IgD-negative memory B cell (primary cell): ENCODE data around the gene CCN5. TPM values are rescaled to one million over a fixed set of nuclear protein-coding genes. Genes with fewer than 3 reads are reported as not detected.

Experiments used
- H3K27ac Mint-ChIP-seq, 3 donors: one replicate each; pipeline ENCODE4 v1.8.0; 2020 to 2022; ENCODE audit warnings: mild to moderate bottlenecking in 3 of 3, mixed read lengths in 3 of 3, moderate library complexity in 1 of 3
- H3K27me3 Mint-ChIP-seq: one replicate; pipeline ENCODE4 v1.8.0; 2021; ENCODE audit warnings: mixed read lengths
- H3K36me3 Mint-ChIP-seq: one replicate; pipeline ENCODE4 v1.8.0; 2020; ENCODE audit warnings: mild to moderate bottlenecking, mixed read lengths
- H3K4me1 Mint-ChIP-seq, 3 donors: one replicate each; pipeline ENCODE4 v1.8.0; 2020 to 2022; ENCODE audit warnings: mixed read lengths in 3 of 3, mild to moderate bottlenecking in 1 of 3
- H3K4me3 Mint-ChIP-seq, 4 donors: one replicate each; pipeline ENCODE4 v1.8.0; 2020 to 2022; ENCODE audit warnings: mild to moderate bottlenecking in 4 of 4, mixed read lengths in 4 of 4, moderate library complexity in 3 of 4
- H3K9me3 Mint-ChIP-seq, 3 donors: one replicate each; pipeline ENCODE4 v1.8.0; 2020 to 2021; ENCODE audit warnings: mixed read lengths in 3 of 3, mild to moderate bottlenecking in 1 of 3
- polyA plus RNA-seq: library from polyadenylated mRNA; unstranded; fragments of 300-500 nt; fragmentation: Illumina TruSeq; gene quantifications from one replicate; pipeline ENCODE4 v1.2.3, GENCODE V29; 2021

The CCN5 gene
- polyA plus RNA-seq, 1 donor from 2014 or later: not detected

GRCh38 chr20:44717986-44718385 is 2.8 kb downstream of the CCN5 start:
- H3K4me1 Mint-ChIP-seq: no peaks in the 10 kb centered on the region
- peaks cover 4% of the 10 kb centered on the region for H3K27me3 Mint-ChIP-seq
- no peaks in the 10 kb centered on the region for H3K9me3 Mint-ChIP-seq

GRCh38 chr20:44719841-44720240 is 4.7 kb downstream of the CCN5 start:
- no peaks in the 10 kb centered on the region for H3K9me3 Mint-ChIP-seq
- peaks cover 4% of the 10 kb centered on the region for H3K27me3 Mint-ChIP-seq
- no peak overlapping the region for H3K27ac Mint-ChIP-seq
- no peaks in the 10 kb centered on the region for H3K36me3 Mint-ChIP-seq
- no peak overlapping the region for H3K4me3 Mint-ChIP-seq
- no peaks in the 10 kb centered on the region for H3K4me1 Mint-ChIP-seq

More at GRCh38 chr20:44717986-44718385, 2.8 kb downstream of the CCN5 start:
- no peak overlapping the region for H3K27ac Mint-ChIP-seq
- peaks cover 2% of the 10 kb centered on the region for H3K36me3 Mint-ChIP-seq
- no peak overlapping the region for H3K4me3 Mint-ChIP-seq

GRCh38 chr20:44720621-44720996 is 5.4 kb downstream of the CCN5 start:
- peaks cover 4% of the 10 kb centered on the region for H3K27me3 Mint-ChIP-seq
- H3K27ac Mint-ChIP-seq: no peak overlapping the region
- no peaks in the 10 kb centered on the region for H3K9me3 Mint-ChIP-seq
- H3K4me3 Mint-ChIP-seq: no peak overlapping the region
- no peaks in the 10 kb centered on the region for H3K36me3 Mint-ChIP-seq
- H3K4me1 Mint-ChIP-seq: no peaks in the 10 kb centered on the region

- H3K27ac Mint-ChIP-seq: no peak overlapping the region
- no peaks in the 10 kb centered on the region for H3K4me1 Mint-ChIP-seq
Observed at GRCh38 chr20:44720997-44721784, 6.0 kb downstream of the CCN5 start.

GRCh38 chr20:44721785-44722054 is 6.6 kb downstream of the CCN5 start:
- Mint-ChIP-seq H3K36me3 (no peaks in the 10 kb centered on the region), H3K9me3 (no peaks in the 10 kb centered on the region), H3K27ac (no peak overlapping the region), H3K4me3 (no peak overlapping the region), H3K27me3 (peaks cover 6% of the 10 kb centered on the region), H3K4me1 (no peaks in the 10 kb centered on the region)

More at GRCh38 chr20:44720997-44721784, 6.0 kb downstream of the CCN5 start:
- H3K27me3 Mint-ChIP-seq: peaks cover 4% of the 10 kb centered on the region
- no peaks in the 10 kb centered on the region for H3K9me3 Mint-ChIP-seq
- H3K4me3 Mint-ChIP-seq: no peak overlapping the region
- no peaks in the 10 kb centered on the region for H3K36me3 Mint-ChIP-seq

- no peaks in the 10 kb centered on the region for H3K9me3 Mint-ChIP-seq
- H3K36me3 Mint-ChIP-seq: no peaks in the 10 kb centered on the region
- peak overlapping the region in 1 of 3 donors; percentile 70 for H3K27ac Mint-ChIP-seq
- H3K4me1 Mint-ChIP-seq: no peaks in the 10 kb centered on the region
- peaks cover 5% of the 10 kb centered on the region for H3K27me3 Mint-ChIP-seq
- no peak overlapping the region for H3K4me3 Mint-ChIP-seq
Observed at GRCh38 chr20:44722990-44723389, 7.8 kb downstream of the CCN5 start.

GRCh38 chr20:44723391-44723790 is 8.2 kb downstream of the CCN5 start:
- Mint-ChIP-seq H3K27me3 (peaks cover 5% of the 10 kb centered on the region), H3K4me3 (no peak overlapping the region), H3K4me1 (no peaks in the 10 kb centered on the region), H3K36me3 (no peaks in the 10 kb centered on the region), H3K9me3 (no peaks in the 10 kb centered on the region), H3K27ac (peak overlapping the region in 1 of 3 donors; percentile 70)

- Mint-ChIP-seq H3K27ac (no peak overlapping the region), H3K4me3 (no peak overlapping the region), H3K27me3 (peaks cover 6% of the 10 kb centered on the region)
Observed at GRCh38 chr20:44723798-44724362, 8.7 kb downstream of the CCN5 start.

GRCh38 chr20:44724423-44725091 is 9.4 kb downstream of the CCN5 start:
- H3K27me3 Mint-ChIP-seq: peaks cover 6% of the 10 kb centered on the region
- H3K4me3 Mint-ChIP-seq: no peak overlapping the region
- H3K27ac Mint-ChIP-seq: no peak overlapping the region
- H3K9me3 Mint-ChIP-seq: no peaks in the 10 kb centered on the region
- H3K4me1 Mint-ChIP-seq: no peaks in the 10 kb centered on the region
- no peaks in the 10 kb centered on the region for H3K36me3 Mint-ChIP-seq

More at GRCh38 chr20:44723798-44724362, 8.7 kb downstream of the CCN5 start:
- Mint-ChIP-seq H3K36me3 (no peaks in the 10 kb centered on the region), H3K9me3 (no peaks in the 10 kb centered on the region), H3K4me1 (no peaks in the 10 kb centered on the region)

GRCh38 chr20:44725837-44726236 is 10.7 kb downstream of the CCN5 start:
- Mint-ChIP-seq H3K27ac (no peak overlapping the region), H3K4me1 (no peaks in the 10 kb centered on the region), H3K36me3 (no peaks in the 10 kb centered on the region), H3K9me3 (no peaks in the 10 kb centered on the region), H3K4me3 (no peak overlapping the region), H3K27me3 (peaks cover 6% of the 10 kb centered on the region)

GRCh38 chr20:44727039-44727438 is 11.9 kb downstream of the CCN5 start:
- peaks cover 6% of the 10 kb centered on the region for H3K27me3 Mint-ChIP-seq
- H3K27ac Mint-ChIP-seq: no peak overlapping the region
- H3K9me3 Mint-ChIP-seq: no peaks in the 10 kb centered on the region
- H3K4me3 Mint-ChIP-seq: no peak overlapping the region
- no peaks in the 10 kb centered on the region for H3K4me1 Mint-ChIP-seq
- no peaks in the 10 kb centered on the region for H3K36me3 Mint-ChIP-seq

- no peaks in the 10 kb centered on the region for H3K4me1 Mint-ChIP-seq
- no peaks in the 10 kb centered on the region for H3K9me3 Mint-ChIP-seq
- peaks cover 6% of the 10 kb centered on the region for H3K27me3 Mint-ChIP-seq
- no peak overlapping the region for H3K4me3 Mint-ChIP-seq
- H3K27ac Mint-ChIP-seq: no peak overlapping the region
- H3K36me3 Mint-ChIP-seq: no peaks in the 10 kb centered on the region
Observed at GRCh38 chr20:44727651-44728050, 12.5 kb downstream of the CCN5 start.

- no peak overlapping the region for H3K27ac Mint-ChIP-seq
- peaks cover 4% of the 10 kb centered on the region for H3K27me3 Mint-ChIP-seq
Observed at GRCh38 chr20:44728801-44729443, 13.8 kb downstream of the CCN5 start.

GRCh38 chr20:44730441-44730840 is 15.3 kb downstream of the CCN5 start:
- H3K27me3 Mint-ChIP-seq: peaks cover 6% of the 10 kb centered on the region
- no peaks in the 10 kb centered on the region for H3K4me1 Mint-ChIP-seq
- H3K27ac Mint-ChIP-seq: peak overlapping the region in 1 of 3 donors; percentile 63
- H3K9me3 Mint-ChIP-seq: no peaks in the 10 kb centered on the region
- H3K36me3 Mint-ChIP-seq: no peaks in the 10 kb centered on the region
- H3K4me3 Mint-ChIP-seq: no peak overlapping the region

More at GRCh38 chr20:44728801-44729443, 13.8 kb downstream of the CCN5 start:
- Mint-ChIP-seq H3K36me3 (no peaks in the 10 kb centered on the region), H3K4me3 (no peak overlapping the region), H3K4me1 (no peaks in the 10 kb centered on the region), H3K9me3 (no peaks in the 10 kb centered on the region)

GRCh38 chr20:44731657-44732056 is 16.5 kb downstream of the CCN5 start:
- peaks cover 0 to 2% (median 2%) of the 10 kb centered on the region in 3 donors for H3K9me3 Mint-ChIP-seq
- peaks cover 4% of the 10 kb centered on the region for H3K36me3 Mint-ChIP-seq
- H3K27me3 Mint-ChIP-seq: peaks cover 4% of the 10 kb centered on the region
- peaks cover 4 to 5% (median 4%) of the 10 kb centered on the region in 3 donors for H3K4me1 Mint-ChIP-seq
- peak overlapping the region in 1 of 3 donors; percentile 73 for H3K27ac Mint-ChIP-seq
- H3K4me3 Mint-ChIP-seq: no peak overlapping the region
